ENCODE measurements around the gene RCOR1.

DNA sequence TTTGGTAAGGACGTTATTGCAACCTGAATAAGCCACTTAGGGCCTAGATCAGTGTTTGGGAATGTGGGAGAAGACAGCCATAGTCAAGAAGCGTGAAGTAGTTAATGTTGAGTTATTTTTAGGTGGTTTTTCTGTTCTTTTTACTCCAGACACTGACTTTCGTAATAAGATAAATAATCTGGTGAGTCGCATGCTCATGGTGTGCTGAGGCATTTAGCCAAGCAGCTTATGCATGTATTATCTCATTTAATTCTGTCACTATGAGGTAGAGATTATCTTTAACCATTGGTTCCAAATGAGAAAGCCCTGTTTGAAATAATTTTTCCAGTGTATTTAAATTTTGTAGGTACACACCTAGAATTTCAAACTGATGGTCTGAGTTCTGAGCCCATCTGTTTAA, 67.3 kb downstream of the RCOR1 start:
- TF ChIP-seq, protein P1, sequence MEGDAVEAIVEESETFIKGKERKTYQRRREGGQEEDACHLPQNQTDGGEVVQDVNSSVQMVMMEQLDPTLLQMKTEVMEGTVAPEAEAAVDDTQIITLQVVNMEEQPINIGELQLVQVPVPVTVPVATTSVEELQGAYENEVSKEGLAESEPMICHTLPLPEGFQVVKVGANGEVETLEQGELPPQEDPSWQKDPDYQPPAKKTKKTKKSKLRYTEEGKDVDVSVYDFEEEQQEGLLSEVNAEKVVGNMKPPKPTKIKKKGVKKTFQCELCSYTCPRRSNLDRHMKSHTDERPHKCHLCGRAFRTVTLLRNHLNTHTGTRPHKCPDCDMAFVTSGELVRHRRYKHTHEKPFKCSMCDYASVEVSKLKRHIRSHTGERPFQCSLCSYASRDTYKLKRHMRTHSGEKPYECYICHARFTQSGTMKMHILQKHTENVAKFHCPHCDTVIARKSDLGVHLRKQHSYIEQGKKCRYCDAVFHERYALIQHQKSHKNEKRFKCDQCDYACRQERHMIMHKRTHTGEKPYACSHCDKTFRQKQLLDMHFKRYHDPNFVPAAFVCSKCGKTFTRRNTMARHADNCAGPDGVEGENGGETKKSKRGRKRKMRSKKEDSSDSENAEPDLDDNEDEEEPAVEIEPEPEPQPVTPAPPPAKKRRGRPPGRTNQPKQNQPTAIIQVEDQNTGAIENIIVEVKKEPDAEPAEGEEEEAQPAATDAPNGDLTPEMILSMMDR (conservative IDR thresholded peaks at IDR 0.05; ENCODE audit: low read depth, low read length) = no peak
- TF ChIP-seq EZH2 (IDR thresholded peaks at IDR 0.05; ENCODE audit: borderline replicate concordance, low read depth, low read length, poor library complexity, severe bottlenecking) = no peak
